Activated effector memory CD4-positive, alpha-beta T cell treated with Interleukin-2 at 50 U/mL for 16 hours (primary cell): ENCODE results near the gene SCIMP.
"Not testable (repeated sequence)": the region's sequence is repeated elsewhere in the genome, so short reads cannot be mapped to it uniquely, and the experiment has no call there.

Experiments used
- DNase-seq: peaks from one replicate; pipeline ENCODE4 v3.0.0-alpha.2; 2020

The SCIMP gene

DNA sequence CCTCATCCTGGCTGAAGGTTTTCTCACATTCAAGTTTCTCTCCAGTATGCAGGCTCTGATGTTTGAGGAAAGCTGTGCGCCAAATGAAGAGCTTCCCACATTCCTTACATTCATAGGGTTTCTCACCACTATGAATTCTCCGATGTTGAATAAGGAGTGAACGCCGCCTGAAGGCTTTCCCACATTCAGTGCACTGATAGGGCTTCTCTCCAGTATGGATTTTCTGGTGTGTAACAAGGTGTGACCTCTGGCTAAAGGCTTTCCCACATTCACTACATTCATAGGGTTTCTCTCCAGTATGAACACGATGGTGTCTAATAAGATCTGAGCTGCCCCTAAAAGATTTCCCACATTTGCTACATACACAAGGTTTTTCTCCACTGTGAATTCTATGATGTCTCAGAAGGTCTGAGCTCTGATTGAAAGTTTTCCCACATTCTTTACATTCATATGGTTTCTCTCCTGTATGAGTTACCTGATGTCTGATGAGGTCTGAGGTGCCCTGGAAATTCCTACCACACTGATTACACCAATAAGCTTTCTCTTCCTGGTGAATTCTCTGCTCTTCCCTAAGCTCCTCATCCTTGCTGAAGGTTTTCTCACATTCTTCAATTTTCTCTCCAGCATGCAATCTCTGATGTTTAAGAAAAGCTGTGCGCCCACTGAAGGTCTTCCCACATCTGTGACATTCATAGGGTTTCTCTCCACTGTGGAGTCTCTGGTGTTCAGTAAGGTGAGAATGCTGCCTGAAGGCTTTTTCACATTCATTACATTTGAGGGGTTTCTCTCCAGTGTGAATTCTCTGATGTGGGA lies 51.9 kb downstream of the SCIMP start:
- no peak for DNase-seq

GRCh38 chr17:5181509-5182305 lies 53.0 kb downstream of the SCIMP start:
- no peak for DNase-seq

GRCh38 chr17:5179003-5179402 lies 55.7 kb downstream of the SCIMP start:
- DNase-seq = no peak

DNA sequence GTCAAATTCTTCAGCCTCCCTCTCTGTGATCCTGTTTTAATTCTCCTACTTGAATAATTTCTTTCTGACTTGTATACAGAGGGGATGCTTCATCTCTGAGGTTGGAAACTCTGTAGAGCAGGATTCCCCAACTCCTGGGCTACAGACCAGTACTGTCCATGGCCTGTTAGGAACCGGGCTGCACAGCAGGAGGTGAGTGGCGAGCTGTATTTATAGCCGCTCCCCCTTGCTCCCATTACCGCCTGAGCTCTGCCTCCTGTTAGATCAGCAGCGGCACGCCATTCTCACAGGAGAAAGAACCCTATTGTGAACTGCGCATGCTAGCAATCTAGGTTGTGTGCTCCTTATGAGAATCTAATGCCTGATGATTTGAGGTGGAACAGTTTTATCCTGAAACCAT lies 59.6 kb downstream of the SCIMP start:
- DNase-seq = not testable (repeated sequence)

DNA sequence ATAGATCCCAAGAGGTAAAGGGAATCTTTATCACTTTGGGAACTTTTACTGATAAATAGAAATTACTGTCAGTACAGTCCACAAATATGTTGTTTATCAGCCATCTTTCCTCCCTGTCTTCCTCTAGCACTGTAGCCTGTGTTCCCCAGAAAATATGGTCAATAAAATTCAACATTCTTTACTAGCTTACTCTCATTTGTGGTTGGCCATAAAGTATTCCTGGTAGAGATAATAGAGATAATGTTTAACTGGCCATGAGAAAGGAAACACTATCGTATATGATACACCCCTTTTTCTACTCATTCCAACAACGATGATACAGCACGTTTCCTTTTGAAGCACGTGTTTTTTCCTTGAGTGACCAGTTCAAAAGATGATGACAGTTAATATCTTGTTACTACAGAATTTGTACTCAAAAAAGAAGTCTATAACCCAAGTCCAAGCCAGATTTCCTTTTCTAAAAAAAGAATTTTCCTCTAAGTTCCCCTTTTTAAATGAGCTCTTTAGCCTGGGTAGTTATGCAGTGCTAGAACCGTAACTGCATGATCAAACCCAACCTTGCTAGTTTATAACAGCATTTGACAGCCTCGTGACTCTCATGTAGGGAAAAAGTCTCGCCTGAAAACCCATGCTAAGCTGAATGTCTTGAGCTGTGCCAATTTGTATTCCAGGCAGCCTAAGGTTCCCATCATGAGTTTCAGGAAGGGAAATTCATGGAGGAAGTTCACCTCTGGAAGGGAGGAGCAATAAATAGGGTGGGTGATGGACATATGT lies 68.7 kb downstream of the SCIMP start:
- not testable (repeated sequence) for DNase-seq

DNA sequence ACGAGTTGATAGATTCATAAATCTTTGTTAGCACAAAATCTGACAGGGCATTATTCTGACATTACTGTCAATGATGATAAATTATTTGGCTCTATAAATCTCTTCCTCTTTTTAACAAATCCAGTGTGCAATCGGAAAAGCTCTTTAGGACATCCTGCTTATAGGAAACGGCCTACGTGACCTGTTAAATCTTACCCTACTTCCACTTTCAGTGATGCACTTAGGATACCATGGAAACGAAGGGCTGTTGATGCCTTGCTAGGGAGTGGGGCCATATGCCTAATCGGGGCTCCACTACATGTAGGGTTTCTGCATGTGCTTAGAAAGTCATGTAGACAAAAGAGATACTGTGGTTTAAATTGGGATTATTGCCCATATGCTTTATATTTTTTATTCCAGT lies 70.2 kb downstream of the SCIMP start:
- DNase-seq = no peak

DNA sequence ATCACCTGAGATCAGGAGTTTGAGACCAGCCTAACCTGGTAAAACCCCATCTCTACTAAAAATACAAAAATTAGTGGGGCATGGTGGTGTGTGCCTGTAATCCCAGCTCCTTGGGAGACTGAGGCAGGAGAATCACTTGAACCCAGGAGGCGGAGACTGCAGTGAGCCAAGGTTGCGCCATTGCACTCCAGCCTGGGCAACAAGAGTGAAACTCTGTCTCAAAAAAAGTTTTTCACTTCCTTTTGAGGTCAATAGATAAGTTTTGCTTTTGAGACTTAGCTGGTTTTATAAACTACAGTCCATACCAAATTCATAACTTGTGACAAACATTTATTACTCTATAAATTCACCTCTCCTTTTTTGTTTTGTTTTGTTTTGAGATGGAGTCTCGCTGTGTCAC lies 72.9 kb downstream of the SCIMP start:
- DNase-seq = not testable (repeated sequence)

- not testable (repeated sequence) for DNase-seq
Observed at GRCh38 chr17:5160702-5161101, 74.0 kb downstream of the SCIMP start.
